Fibroblast of lung (primary cell): ENCODE measurements around the gene HID1. TPM values are rescaled to one million over a fixed set of nuclear protein-coding genes. Genes with fewer than 3 reads are reported as not detected.

Experiments
- DNase-seq, 2 donors: peaks; one replicate each; pipeline versions ENCODE4 v3.0.0 to v3.0.0-alpha.2; 2010; ENCODE audit warnings: low read depth in 2 of 2
- H2AFZ ChIP-seq: 2 replicates; pipeline ENCODE4 v1.5.1; 2012; ENCODE audit warnings: low read length, control low read depth, inconsistent platforms
- H3K27ac ChIP-seq: 2 replicates; pipeline ENCODE4 v1.5.1; 2011; ENCODE audit warnings: low read length, control low read depth; ENCODE audit not compliant: insufficient read depth
- H3K27me3 ChIP-seq: 2 replicates; pipeline ENCODE4 v1.5.1; 2011; ENCODE audit warnings: mild to moderate bottlenecking, low read length; ENCODE audit not compliant: control insufficient read depth, insufficient read depth
- H3K36me3 ChIP-seq: 2 replicates; pipeline ENCODE4 v1.5.1; 2011; ENCODE audit warnings: low read length; ENCODE audit not compliant: control insufficient read depth, insufficient read depth
- H3K4me1 ChIP-seq: 2 replicates; pipeline ENCODE4 v1.5.1; 2011; ENCODE audit warnings: low read length; ENCODE audit not compliant: control insufficient read depth, insufficient read depth; ENCODE audit errors: extremely low read depth
- H3K4me2 ChIP-seq: 2 replicates; pipeline ENCODE4 v1.5.1; 2011; ENCODE audit warnings: low read length, control low read depth; ENCODE audit not compliant: insufficient read depth; ENCODE audit errors: extremely low read depth
- H3K4me3 ChIP-seq, 4 experiments: fragments of 200-600 bp in 1 of 4; sonication (generic) in 1 of 4; replicated peaks in 1 of 4; 2 replicates each; pipeline ENCODE4 v1.5.1; 2011 to 2016; ENCODE audit warnings: low read length in 4 of 4, low read depth in 3 of 4, mild to moderate bottlenecking in 3 of 4, control low read depth in 2 of 4, inconsistent platforms in 1 of 4, mixed read lengths in 1 of 4; ENCODE audit not compliant: insufficient read depth in 1 of 4; ENCODE audit errors: control extremely low read depth in 1 of 4
- H3K79me2 ChIP-seq: 2 replicates; pipeline ENCODE4 v1.5.1; 2012; ENCODE audit warnings: mild to moderate bottlenecking, low read length, inconsistent platforms; ENCODE audit not compliant: control insufficient read depth, insufficient read depth
- H3K9ac ChIP-seq: 2 replicates; pipeline ENCODE4 v1.5.1; 2011; ENCODE audit warnings: mild to moderate bottlenecking, low read length, control low read depth; ENCODE audit not compliant: insufficient read depth
- H3K9me3 ChIP-seq: 2 replicates; pipeline ENCODE4 v1.5.1; 2012; ENCODE audit warnings: low read depth, low read length; ENCODE audit not compliant: control insufficient read depth, insufficient read depth
- H4K20me1 ChIP-seq: 2 replicates; pipeline ENCODE4 v1.5.1; 2011; ENCODE audit warnings: low read length; ENCODE audit not compliant: control insufficient read depth, insufficient read depth; ENCODE audit errors: extremely low read depth
- CTCF ChIP-seq, 2 donors: IDR thresholded peaks in 1 of 2; conservative IDR thresholded peaks in 1 of 2; 1 replicate in 1 of 2; 2 replicates in 1 of 2; pipeline ENCODE4 v1.5.1; 2011 to 2012; ENCODE audit warnings: low read length in 2 of 2, control low read depth in 1 of 2, inconsistent platforms in 1 of 2, low read depth in 1 of 2, mild to moderate bottlenecking in 1 of 2
- EZH2 ChIP-seq: IDR thresholded peaks from 2 replicates; pipeline ENCODE4 v1.5.1; 2012; ENCODE audit warnings: low read length, control low read depth, mild to moderate bottlenecking; ENCODE audit errors: missing control alignments
- polyA plus RNA-seq, 2 donors: library from polyadenylated mRNA; depleted of rRNA in 1 of 2; stranded (reverse) in 1 of 2; unstranded in 1 of 2; fragments of >200 nt; gene quantifications; 2 replicates each; pipeline ENCODE4 v1.2.1, GENCODE V29; 2011 to 2012; ENCODE audit warnings: missing spikeins in 1 of 2
- total RNA-seq: library from RNA; depleted of rRNA; stranded (reverse); fragments of >200 nt; gene quantifications from 2 replicates; pipeline ENCODE4 v1.2.1, GENCODE V29; 2014

The HID1 gene
- total and polyA plus RNA-seq, 2 donors (not counting 1 experiment from before 2014, with no cell fraction given), result 0.17 to 0.23 TPM

GRCh38 chr17:75019146-75019545 is 46.6 kb upstream of the HID1 start:
- H2AFZ ChIP-seq, result no peak overlapping the region
- TF ChIP-seq EZH2 (no peak), CTCF (conservative IDR thresholded peaks at IDR 0.05 in 1 of 2, IDR thresholded peaks at IDR 0.05 in 1 of 2; ENCODE audit: low read depth in 1 of 2, low read length in 2 of 2) (no peak)
- no peak overlapping the region for H3K9ac ChIP-seq
- H3K4me2 ChIP-seq, result no peak overlapping the region
- H3K36me3 ChIP-seq, result peaks cover 13% of the 10 kb centered on the region
- no peaks in the 10 kb centered on the region for H3K9me3 ChIP-seq
- H3K4me3 ChIP-seq, result no peak overlapping the region
- no peak overlapping the region for H3K27ac ChIP-seq
- H3K4me1 ChIP-seq, result no peaks in the 10 kb centered on the region
- peaks cover 5% of the 10 kb centered on the region for H3K79me2 ChIP-seq
- no peaks in the 10 kb centered on the region for H3K27me3 ChIP-seq
- H4K20me1 ChIP-seq, result no peaks in the 10 kb centered on the region
- DNase-seq, result no peak

GRCh38 chr17:75013092-75013559 is 40.6 kb upstream of the HID1 start:
- peak overlapping the region; percentile 93 for H3K9ac ChIP-seq
- no peaks in the 10 kb centered on the region for H4K20me1 ChIP-seq
- TF ChIP-seq CTCF (conservative IDR thresholded peaks at IDR 0.05 in 1 of 2, IDR thresholded peaks at IDR 0.05 in 1 of 2; ENCODE audit: low read depth in 1 of 2, low read length in 2 of 2) (no peak), EZH2 (no peak)
- no peak for DNase-seq
- peaks cover 11% of the 10 kb centered on the region for H3K4me1 ChIP-seq
- no peaks in the 10 kb centered on the region for H3K36me3 ChIP-seq
- H2AFZ ChIP-seq, result peak overlapping the region; percentile 73
- H3K27me3 ChIP-seq, result no peaks in the 10 kb centered on the region
- peak overlapping the region; percentile 59 to 97 (median 92) for H3K4me3 ChIP-seq
- H3K27ac ChIP-seq, result peak overlapping the region; percentile 86
- peaks cover 16% of the 10 kb centered on the region for H3K79me2 ChIP-seq
- H3K4me2 ChIP-seq, result peak overlapping the region; percentile 91
- no peaks in the 10 kb centered on the region for H3K9me3 ChIP-seq

DNA sequence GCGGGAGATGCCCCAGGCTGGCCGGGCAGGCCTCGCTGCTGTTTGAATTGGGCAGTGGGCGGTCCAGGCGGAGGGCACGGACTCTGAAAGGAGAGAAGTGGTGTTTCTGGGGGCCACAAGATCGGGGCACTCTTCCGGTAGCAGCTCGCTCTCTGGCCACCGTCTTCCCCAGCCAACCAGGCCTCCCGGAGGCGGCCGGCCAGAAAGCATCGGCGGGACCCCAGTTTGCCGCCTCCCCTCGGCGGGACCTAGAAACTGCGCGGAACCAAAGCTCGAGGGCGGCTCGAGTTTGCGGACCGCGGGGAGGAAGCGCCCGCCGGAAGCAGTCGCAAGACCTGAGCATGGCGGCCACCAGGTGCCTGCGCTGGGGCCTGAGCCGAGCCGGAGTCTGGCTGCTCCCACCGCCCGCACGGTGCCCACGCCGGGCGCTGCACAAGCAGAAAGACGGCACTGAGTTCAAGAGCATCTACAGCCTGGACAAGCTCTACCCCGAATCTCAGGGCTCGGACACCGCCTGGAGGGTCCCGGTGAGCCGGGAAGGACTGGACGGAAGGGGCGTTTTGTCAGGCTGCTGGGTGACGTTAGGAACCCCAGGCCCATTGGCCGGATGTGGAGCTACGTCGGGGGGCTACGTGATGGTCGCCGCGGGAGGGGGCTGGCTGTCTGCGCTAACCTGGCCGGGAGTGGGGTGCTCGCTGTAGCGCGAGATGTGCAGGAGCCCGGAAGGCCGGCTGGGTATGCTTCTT is 40.0 kb upstream of the HID1 start, which contains the start of gene MRPL58:
Gene MRPL58 (plus strand): TSS at position 325 of the 746 bp plus-strand sequence. CDS start 17 bp downstream, at position 342.
- Histone ChIP-seq H3K79me2 (peaks cover 16% of the 10 kb centered on the region), H2AFZ (peak within 1 kb of the TSS; percentile 94), H3K27me3 (no peaks in the 10 kb centered on the region), H3K4me3 (peak within 1 kb of the TSS; percentile 59 to 97 (median 92)), H3K9ac (peak within 1 kb of the TSS; percentile 93), H3K4me2 (peak within 1 kb of the TSS; percentile 98), H3K9me3 (no peaks in the 10 kb centered on the region), H3K36me3 (no peaks in the 10 kb centered on the region), H3K27ac (peak within 1 kb of the TSS; percentile 86), H4K20me1 (no peaks in the 10 kb centered on the region), H3K4me1 (peaks cover 11% of the 10 kb centered on the region)
- DNase-seq, result peak; percentile 87 to 92
- TF ChIP-seq EZH2 (no peak), CTCF (conservative IDR thresholded peaks at IDR 0.05 in 1 of 2, IDR thresholded peaks at IDR 0.05 in 1 of 2; ENCODE audit: low read depth in 1 of 2, low read length in 2 of 2) (peak; percentile 52 to 55)
